Fibroblast of gingiva (primary cell): ENCODE results near the gene NTPCR.

Source experiments
- DNase-seq: peaks from one replicate; pipeline ENCODE4 v3.0.0-alpha.2; 2011; ENCODE audit warnings: low read depth

The NTPCR gene

GRCh38 chr1:233010146-233010545 lies 59.7 kb downstream of the NTPCR start:
- no peak for DNase-seq

- DNase-seq, result no peak
Observed at GRCh38 chr1:233012021-233012420, 61.6 kb downstream of the NTPCR start.

- DNase-seq, result no peak
Observed at GRCh38 chr1:233015965-233016364, 65.6 kb downstream of the NTPCR start.

GRCh38 chr1:233016798-233017197 lies 66.4 kb downstream of the NTPCR start:
- DNase-seq, result peak; percentile 18

- no peak for DNase-seq
Observed at GRCh38 chr1:233019083-233019482, 68.7 kb downstream of the NTPCR start.

- DNase-seq, result peak; percentile 56
Observed at GRCh38 chr1:233019778-233020325, 69.4 kb downstream of the NTPCR start.

GRCh38 chr1:233020426-233020825 lies 70.0 kb downstream of the NTPCR start:
- DNase-seq, result no peak

GRCh38 chr1:233022246-233022645 lies 71.8 kb downstream of the NTPCR start:
- no peak for DNase-seq

- no peak for DNase-seq
Observed at GRCh38 chr1:233024199-233024598, 73.8 kb downstream of the NTPCR start.

- peak; percentile 36 for DNase-seq
Observed at GRCh38 chr1:233025157-233025556, 74.7 kb downstream of the NTPCR start.

GRCh38 chr1:233025567-233025966 lies 75.2 kb downstream of the NTPCR start:
- DNase-seq, result no peak

- DNase-seq, result no peak
Observed at GRCh38 chr1:233027046-233027445, 76.6 kb downstream of the NTPCR start.

GRCh38 chr1:233031521-233031920 lies 81.1 kb downstream of the NTPCR start:
- DNase-seq, result no peak

GRCh38 chr1:233032916-233033315 lies 82.5 kb downstream of the NTPCR start:
- DNase-seq, result no peak

GRCh38 chr1:233033361-233033760 lies 83.0 kb downstream of the NTPCR start:
- peak; percentile 84 for DNase-seq
